A204.1 (cell line): ENCODE results near the gene LMX1B.

Source experiments
- FAIRE-seq: peaks from 2 replicates; lab custom pipeline; 2012; peaks lifted over from hg19 to GRCh38; lab: Jason Lieb, UNC

LMX1B gene

DNA sequence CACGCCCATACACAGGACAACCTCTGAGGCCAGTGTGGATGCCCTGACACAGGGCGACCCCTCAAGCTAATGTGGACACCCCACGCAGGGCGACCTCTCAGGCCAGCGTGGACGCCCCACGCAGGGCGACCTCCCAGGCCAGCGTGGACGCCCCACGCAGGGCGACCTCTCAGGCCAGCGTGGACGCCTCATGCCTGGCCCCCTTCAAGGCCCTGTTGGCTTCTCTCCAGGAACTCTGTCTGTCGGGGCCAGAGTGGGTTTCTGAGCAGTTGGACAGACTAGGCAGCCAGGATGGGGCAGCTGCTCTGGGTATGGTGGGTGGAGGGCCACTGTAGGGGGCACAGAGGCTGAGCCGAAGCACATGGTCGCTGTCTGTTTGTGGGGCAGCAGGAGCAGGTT lies 47.4 kb downstream of the LMX1B start:
- no peak for FAIRE-seq

DNA sequence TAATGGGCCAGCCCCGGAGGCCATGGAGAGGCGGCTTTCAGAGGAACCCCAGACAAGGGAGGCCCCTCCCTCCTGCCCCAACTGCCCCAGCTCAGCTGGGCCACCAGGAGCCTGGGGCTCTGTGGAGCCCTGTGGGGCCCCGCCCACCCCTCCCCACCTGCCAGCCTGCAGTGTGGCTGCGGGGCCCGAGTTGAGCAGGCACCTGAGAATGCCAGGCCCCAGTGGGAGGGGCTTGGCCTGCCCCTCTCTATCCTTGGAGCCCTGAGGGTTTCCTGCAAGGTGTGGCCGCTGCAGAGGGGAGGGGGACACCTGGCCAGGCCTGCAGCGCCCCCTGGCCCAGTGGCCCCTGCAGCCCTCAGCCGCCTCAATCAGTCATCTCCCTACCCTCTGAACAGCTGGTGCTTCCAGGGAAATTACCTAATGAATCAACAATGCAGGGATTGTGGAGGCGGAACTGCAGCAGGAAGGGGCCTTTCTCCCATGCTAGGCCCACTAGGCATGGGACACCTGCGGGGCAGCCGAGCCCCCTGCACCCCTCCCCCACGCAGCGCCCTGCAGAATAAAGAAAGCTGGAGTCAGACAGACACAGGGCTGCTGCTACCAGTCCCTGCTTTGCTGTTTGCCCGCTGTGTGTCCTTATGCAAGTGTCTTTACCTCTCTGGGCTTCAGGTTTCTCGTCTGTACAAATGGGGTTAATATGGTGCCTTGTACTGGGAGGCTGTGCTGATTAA lies 48.0 kb downstream of the LMX1B start:
- FAIRE-seq, result no peak

DNA sequence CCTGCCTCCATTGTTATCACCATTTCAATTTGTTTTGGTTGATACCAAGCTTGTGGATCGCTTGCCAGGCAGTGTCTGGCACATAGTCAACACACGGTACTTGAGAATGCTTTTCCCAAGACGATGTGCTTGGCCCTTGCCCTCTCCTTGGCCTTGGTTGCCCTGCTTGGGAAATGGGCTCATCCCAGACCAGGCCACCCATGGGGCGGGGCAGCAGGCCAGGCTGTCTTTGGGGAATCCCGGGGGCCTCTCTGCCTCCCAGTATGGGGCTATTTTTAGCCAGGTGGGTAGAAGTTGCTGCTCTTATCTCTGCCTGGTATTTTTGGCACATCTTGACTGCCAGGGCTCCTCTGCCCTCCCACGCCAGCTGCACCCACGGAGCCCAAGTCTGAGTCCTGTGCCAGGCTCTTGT lies 49.9 kb downstream of the LMX1B start:
- no peak for FAIRE-seq

DNA sequence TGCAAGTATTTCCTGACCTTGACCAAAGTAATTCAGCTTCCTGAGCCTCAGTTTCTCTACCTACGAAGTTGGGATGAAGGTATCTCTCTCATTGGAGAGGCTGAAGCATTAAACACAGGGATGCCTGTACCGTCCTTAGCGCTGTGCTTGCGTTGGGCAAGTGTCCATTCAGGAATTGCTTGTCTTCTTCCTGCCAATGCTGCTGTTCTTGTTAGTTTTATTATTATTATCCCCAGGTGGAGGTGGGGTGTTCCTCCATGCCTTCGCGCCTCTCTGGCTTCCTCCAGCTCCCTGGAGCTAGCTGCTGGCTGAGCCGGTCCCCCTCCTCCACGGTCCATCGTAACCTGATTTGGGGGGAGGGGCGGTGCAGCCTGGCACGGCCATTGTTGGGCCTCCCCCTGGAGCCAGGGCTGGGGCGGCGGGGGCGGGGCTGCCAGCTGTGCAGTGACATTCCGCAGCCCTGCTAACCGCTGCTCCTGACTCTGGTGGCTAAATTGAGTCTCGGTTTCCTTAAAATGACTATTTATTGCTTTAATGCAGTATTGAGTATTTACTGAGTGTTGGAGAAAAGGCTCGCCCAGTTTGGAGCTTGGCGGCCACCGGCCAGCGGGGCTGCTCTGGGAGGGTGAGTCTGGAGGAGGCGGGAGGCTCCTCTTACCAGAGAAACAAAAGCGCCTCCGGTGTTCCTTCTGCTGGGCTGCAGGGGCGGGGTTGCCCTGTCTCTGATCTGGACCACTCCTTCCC lies 51.3 kb downstream of the LMX1B start:
- FAIRE-seq, result no peak

DNA sequence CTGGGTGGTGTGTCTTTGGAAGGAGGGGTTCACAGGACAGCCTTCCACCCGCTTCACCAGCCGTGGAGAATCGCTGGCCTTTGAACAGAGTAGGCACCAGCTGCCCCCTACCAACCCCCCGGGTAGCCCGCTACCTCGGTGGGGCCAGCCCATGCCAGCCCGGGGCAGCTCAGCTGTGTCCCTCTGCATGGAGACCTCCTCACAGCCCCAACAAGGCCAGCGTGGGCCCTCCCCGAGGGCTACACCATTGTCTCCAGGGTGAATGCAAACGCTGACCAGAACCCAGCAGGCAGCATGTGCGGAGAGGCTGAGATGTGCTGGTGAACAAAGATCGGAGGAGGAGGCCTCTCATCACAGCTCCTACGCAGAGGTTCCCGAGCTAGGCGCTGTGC lies 51.9 kb downstream of the LMX1B start:
- no peak for FAIRE-seq

DNA sequence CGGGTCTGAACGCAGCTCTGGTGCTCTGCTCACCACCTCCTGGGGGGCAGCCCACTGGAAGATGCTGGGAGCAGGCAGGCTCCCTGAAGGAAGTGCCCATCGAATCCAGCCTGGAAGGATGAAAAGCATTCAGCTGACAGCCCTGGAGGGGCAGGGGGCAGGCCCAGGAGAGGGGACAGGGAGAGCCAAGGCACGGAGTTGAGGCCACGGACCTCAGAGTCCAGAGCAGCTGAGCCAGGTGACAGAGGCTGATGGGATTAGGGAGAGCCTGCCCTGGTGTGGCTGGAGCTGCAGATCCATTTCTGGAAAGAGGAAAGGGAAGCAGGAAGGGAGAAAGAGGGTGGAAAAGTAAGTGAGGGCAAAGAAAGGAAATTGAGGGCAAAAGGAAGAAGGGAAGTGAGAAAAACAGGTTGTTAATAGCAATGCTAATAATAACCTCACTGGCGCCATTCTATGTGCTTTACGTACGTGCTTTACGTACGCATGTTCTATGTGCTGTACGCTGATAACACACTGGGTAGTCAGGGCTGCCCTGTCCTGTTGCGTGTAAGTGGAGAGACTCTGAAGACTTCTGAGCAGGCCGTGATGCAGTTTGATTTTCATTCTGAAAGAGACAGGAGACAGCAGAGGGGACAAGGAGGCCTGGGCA lies 52.6 kb downstream of the LMX1B start:
- FAIRE-seq, result no peak

DNA sequence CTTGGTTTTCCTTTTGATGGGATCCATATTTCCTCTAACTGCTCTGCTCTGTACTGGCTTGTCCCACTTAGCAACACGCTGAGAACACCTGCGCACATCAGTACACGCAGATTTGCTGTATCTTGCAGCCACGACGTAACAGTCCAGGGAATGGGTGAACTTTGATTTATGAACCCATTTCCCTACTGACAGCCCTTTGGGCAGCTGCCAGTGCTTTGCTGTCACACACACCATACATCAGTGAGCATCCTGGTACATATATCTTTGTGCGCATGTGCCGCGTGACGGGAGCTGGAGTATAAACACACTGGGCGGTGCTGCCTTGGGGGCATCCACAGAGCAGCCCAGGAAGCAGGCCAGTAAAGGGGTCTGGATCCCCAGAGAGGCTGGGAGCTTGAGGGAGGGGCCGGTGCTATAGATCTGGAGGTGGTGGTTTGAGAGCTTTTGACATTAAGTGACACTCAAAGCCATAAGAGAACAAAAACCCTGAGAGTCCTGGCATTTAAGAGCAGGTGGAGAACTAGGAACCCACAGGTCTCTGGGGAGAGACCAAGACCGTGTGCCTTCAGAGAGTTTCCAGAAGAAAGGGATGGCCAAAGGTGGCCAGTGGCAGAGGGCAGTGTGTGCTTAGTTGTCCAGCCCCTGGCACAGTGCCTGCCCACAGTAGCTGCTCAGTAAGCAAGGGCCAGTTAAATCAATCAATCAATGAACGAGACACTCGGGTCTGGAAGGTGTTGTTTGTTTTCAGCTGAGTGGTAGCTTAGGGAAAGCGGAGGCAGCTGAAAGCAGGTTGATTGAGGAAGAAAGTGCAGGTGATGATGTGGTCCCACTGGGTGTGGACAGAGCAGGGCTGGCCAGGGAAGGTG lies 53.7 kb downstream of the LMX1B start:
- no peak for FAIRE-seq

DNA sequence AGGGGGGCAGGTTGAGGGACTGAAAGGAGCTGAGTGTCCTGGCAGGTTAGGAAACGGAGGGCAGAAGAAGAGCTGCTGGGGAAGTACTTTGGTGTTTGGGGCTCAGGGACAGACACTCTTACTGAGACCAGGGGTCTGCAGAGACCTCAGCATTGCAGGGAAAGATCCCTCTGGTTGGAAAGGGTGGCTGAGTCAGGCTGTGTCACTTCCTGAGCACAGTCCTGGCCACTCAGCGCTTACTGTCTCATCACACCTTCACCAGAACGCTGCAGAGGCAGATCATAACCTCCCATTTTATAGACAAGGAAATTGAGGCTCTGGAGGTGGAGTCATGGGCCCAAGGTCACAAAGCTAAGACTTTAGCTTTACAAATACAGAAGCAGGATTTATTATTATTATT lies 54.3 kb downstream of the LMX1B start:
- FAIRE-seq, result no peak

DNA sequence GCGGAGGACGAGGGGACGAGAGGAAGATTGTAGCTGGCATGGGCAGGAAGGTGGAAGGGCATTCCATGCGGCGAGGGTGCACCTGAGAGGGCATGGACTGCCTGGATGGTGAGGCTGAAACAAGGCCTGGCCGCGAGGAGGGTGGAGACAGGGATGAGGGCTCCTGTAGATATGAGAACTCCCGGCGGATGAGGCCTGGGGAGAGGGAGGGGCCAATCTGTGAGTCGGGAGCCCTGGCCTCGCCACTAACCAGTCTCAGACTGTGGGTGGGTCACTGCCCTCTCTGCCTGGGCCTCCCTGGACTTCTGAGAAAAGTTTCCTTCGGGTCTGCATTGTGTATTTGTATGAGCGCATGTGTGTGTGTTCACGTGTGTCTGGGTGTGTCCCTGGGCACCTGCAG lies 55.4 kb downstream of the LMX1B start:
- FAIRE-seq, result no peak

DNA sequence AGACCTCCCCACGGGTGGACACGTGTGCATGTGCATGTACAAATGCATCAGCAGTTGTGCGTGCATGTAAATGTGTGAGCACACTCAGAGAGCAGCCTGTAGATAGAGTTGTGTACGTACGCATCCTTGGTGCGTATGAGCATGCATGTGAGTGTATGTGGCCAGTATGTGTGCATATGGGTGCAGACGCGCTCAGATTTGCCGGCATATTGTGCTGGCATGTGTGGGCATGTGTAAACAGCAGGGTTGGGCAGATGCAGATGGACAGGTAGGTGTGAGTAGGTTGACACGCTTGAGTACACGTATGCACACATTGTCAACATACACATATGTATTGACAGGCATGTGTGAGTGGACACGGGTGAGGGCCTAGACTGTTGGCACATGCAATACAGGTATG lies 56.5 kb downstream of the LMX1B start:
- FAIRE-seq, result no peak

DNA sequence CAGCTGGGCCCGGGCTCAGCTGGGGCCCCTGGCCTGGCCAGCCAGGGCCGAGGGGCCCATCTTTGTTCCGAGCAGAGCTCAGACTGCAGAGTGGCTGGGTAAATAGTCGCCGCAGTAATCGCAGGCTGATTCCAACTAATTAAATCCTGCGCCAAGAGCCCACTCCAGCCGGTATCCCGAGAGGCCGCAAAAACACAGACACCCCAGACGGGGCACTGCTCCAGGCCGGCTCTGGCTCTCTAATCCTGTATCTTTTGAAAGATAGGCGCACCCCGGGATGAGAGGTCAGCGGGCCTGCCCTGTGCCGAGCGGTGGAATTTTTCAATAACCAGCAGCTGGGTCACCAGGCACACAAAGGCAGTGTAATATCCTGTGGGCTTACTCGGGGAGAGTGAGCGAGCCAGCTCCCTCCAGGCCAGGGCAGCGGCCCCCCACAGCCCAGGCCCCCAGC lies 57.7 kb downstream of the LMX1B start:
- no peak for FAIRE-seq

DNA sequence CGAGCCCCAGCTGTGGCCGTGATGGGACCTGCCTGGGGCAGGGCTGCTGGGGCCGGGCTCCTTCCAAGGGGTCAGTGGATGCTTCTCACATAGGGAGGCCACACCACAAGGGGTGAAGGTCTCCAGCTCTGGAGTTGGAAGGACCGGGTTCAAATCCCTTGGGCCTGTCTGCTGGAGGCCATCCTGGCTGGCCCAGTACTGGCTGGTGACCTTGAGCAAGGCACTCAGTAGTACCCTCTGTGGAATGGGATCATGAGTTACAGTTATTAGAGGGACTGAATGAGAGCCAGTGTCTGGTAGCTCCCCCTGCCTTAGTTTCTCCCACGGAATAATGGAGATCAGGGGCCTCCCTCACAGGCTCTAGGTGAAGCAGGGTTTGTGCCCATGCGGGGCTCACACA lies 58.3 kb downstream of the LMX1B start:
- no peak for FAIRE-seq

DNA sequence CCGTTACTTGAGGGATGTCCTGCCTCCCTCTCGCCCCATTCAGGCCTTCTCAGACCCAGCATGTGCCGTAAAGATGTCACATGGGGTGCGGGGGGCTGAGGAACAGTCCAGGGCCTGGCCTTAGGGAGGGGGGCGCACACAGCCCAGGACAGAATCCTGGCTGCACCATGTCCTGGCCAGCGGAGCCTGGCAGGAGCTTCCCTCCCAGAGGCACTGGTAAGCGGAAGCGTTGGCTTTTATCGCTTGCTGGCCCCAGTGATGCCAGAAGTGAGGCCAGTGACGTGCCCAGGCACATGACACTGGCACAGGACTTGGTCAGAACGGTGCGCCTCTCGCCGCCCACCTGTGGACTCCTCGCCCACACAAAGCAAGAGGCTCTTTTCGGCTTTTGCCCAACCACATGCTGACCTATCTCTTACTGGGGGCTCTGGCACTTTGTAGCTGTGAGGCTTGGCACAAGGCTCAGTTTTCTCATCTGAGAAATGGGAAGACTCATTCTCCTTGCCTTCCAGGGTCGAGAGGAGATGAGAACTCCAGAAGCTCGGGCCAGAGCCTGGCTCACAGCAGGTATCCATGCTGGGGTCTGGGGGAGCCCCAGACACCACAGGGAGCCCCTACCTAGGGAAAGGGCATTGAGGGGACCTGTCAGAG lies 59.0 kb downstream of the LMX1B start:
- FAIRE-seq, result no peak

DNA sequence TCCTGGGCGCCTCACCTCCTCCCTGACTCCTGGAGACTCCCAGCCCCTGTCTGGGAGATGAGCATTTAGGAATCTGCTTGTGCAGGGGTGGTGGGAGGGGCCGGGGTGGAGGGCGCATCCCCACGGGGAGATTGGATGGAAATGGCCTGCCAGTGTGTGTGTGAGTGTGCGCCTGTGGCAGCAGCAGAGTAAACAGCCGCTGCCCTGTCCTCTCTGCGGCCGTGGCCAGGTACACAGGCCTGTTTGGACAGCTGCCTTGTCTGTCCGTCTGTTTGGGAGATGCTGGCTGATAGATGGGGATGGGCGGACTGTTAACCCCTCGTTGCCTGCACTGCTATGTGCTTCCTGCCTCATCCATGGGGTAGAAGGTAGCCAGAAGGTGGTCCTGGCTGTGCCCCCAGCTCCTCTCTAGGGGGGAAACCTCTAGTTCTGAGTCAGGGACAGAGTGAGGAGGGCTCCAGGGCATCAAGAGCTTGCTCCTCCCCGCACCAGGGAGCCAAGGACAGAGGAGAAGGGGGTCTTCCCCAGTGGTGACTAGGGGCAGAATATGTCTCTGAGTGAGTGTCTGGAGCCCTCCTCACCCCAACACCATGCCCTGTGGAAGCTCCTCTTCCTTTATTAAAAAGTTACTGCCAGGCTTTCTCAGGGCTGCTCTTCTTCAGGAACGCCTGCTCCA lies 60.1 kb downstream of the LMX1B start:
- FAIRE-seq, result no peak

DNA sequence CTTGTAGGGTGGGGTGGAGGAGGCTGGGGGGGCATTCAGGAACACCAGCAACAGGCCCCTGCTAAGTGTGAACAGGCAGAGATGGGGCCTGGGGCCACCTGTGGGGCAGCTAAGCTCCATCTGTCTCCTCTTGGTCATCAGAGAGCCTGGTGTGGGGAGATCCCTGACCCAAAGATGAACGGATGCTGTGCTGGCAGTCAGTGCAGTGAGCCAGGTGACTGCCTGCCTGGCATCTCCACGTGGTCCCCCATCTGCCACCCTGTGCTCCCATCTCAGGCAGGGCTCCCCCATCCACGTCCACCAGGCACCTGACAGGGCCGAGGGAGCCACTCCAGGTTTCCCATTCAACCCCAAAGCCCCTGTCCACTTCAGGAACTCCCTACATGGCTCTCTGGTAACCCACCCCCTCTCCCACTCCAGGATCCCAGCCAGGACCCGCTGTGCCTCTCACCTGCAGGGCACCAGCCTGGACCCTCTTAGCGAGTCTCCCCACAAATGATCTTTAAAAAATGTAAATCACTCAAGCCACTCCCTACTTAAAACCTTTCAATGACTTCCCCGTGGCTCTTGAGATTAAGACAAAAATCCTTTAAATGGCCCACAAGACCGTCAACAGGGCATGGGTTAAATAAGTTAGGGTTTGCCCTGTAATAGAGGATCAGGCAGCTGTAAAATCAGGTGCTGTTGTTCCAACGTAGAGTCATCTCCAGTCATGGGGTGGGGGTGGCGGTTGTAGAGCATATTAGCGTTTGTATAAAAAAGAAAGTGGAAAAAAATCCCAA lies 60.8 kb downstream of the LMX1B start:
- FAIRE-seq, result no peak

DNA sequence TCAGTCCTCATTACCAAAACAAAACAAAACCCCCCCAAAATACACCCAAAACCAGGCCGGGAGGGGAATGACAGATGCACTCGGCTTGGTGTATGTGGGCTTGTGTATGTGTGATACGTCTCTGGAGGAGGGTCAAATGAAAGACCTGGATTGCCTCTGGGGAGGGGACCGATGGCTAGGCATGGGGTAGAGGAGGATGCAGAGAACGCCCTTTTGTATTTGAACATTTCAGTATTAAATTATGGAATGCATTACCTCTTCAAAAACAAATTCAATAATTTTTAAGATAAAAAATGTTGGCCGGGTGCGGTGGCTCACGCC lies 61.4 kb downstream of the LMX1B start:
- FAIRE-seq, result no peak

DNA sequence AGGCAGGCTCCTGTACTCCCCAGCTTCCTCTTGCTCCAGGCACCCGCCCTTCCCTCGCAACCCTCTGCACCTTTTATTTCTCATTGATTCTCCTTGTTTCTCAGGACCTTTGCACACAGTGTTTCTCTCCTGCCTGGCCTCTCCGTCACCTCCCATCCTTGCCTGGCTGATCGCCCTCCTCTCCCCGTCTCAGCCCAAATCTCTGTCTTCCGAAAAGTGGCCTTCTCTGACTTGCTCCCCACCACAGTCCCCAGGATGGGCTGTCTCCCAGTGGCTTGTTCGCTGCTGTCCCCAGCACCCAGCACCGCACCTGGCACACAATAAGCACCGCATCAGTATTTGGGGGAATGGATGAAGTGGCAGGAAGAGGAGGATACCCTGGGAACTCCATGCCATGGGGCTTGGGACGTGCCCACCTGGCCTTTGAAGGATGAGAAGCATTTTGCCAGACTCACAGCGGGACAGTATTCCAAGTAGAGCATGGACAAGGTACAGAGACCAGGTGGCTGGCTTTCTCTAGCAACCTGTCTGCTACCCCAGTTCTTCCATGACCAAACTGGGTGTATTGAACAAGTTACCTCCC lies 62.5 kb downstream of the LMX1B start:
- no peak for FAIRE-seq

DNA sequence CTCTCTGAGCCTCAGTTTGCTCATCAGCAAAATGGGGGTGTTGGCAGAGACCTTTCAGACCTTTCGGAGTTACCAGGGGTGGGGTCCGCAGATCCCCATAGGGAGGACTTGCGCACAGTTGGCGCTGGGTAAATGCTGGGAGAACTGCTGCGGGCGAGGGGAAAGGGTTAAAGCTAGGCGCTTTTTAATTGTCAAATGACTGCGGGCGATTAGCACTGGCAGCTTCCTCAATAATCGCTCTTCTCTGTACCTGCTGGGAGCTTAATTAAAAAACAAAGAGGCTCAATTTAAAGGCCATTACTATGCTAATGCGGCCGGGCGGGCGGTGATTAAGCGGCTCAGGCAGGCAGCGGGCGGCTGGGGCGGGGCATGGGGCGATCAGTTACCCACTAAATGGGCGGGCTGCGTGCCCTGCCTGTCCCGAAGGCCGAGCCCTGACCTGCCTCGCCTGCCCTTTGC lies 63.0 kb downstream of the LMX1B start:
- no peak for FAIRE-seq

DNA sequence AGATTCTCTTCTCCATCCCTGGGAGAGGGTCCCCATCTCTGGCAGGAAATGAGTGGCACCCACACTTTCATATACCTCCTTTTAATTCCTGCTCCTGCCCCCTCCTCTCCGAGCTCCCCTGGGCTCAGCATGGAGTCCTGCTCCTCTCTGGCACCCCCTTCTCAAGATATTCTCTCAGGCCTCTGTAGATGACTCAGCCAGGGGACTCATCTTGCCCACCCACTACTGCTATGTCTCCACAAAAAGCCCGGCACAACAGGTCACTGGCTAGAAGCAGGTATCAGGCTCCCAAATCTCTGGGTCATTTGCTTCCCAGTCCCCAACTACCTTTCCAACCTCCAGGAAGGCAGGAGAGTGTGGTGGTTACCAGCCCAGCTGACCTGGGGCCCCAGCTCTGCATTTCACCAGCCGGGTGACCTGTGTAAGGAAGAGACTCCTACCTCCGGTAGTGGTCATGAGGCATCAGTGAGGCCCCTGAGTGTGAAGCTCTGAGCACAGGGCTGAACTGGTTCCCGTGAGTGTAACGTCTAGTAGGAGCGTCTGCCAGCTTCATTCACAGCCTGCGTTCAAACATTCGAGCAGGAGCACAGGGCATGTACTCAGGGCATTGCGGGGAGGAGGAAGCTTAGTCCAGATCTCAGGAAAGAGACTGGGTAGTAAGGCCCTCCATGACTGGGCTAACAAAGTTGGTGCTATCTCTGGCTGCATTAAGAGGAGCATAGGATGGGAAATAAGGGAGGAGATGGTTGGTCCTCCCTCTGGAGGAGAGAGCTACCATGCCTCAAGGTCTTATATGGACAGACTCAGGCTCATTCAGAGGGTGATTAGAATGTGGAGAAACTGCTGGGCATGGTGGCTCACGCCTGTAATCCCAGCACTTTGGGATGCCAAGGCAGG lies 63.7 kb downstream of the LMX1B start:
- no peak for FAIRE-seq
